Measurements from ENCODE around the gene ANKIB1. TPM values are rescaled to one million over a fixed set of nuclear protein-coding genes. Genes with fewer than 3 reads are reported as not detected.

ANKIB1 gene
- total RNA-seq, 4 donors from 2014 or later: 34.1 to 66.1 (median 58.2) TPM

GRCh38 chr7:92268921-92269320, 23.1 kb downstream of the ANKIB1 start:
- H3K9me3 ChIP-seq: no peaks in the 10 kb centered on the region
- TF ChIP-seq POLR2AphosphoS5 (IDR thresholded peaks at IDR 0.05): no peak
- no peak for TF ChIP-seq POLR2A (IDR thresholded peaks at IDR 0.05)
- no peak for TF ChIP-seq EP300 (IDR thresholded peaks at IDR 0.05)
- TF ChIP-seq CTCF (IDR thresholded peaks at IDR 0.05): no peak
- DNase-seq (ENCODE audit: low spot score in 2 of 2): no peak
- no peaks in the 10 kb centered on the region for H3K27me3 ChIP-seq
- 100% methylated on average over 1 of the region's 1 CpG for WGBS
- no peaks in the 10 kb centered on the region for H3K36me3 ChIP-seq
- H3K27ac ChIP-seq: no peak overlapping the region
- no peak overlapping the region for H3K4me3 ChIP-seq
- H3K4me1 ChIP-seq: no peaks in the 10 kb centered on the region

- no peaks in the 10 kb centered on the region for H3K27me3 ChIP-seq
- no peaks in the 10 kb centered on the region for H3K36me3 ChIP-seq
- 92% methylated on average over 4 of the region's 4 CpGs for WGBS
Measured at GRCh38 chr7:92275327-92275726, 29.6 kb downstream of the ANKIB1 start.

GRCh38 chr7:92276460-92276864, 30.7 kb downstream of the ANKIB1 start:
- 82% methylated on average over 2 of the region's 2 CpGs for WGBS
- H3K4me1 ChIP-seq: peaks cover 14% of the 10 kb centered on the region
- H3K36me3 ChIP-seq: no peaks in the 10 kb centered on the region
- H3K27me3 ChIP-seq: no peaks in the 10 kb centered on the region
- no peaks in the 10 kb centered on the region for H3K9me3 ChIP-seq
- DNase-seq (ENCODE audit: low spot score in 2 of 2): no peak
- TF ChIP-seq POLR2A (IDR thresholded peaks at IDR 0.05): no peak
- TF ChIP-seq POLR2AphosphoS5 (IDR thresholded peaks at IDR 0.05): no peak
- TF ChIP-seq CTCF (IDR thresholded peaks at IDR 0.05): no peak
- no peak overlapping the region for H3K27ac ChIP-seq
- no peak overlapping the region for H3K4me3 ChIP-seq

More at GRCh38 chr7:92275327-92275726, 29.6 kb downstream of the ANKIB1 start:
- Histone ChIP-seq H3K4me3 (no peak overlapping the region), H3K4me1 (peaks cover 14% of the 10 kb centered on the region), H3K9me3 (no peaks in the 10 kb centered on the region), H3K27ac (no peak overlapping the region)
- TF ChIP-seq EP300 (IDR thresholded peaks at IDR 0.05) (no peak), CTCF (IDR thresholded peaks at IDR 0.05) (no peak)
- DNase-seq (ENCODE audit: low spot score in 2 of 2): no peak

GRCh38 chr7:92279396-92280031, 33.7 kb downstream of the ANKIB1 start:
- H3K4me1 ChIP-seq: peaks cover 14% of the 10 kb centered on the region
- no peaks in the 10 kb centered on the region for H3K36me3 ChIP-seq
- no peak overlapping the region for H3K4me3 ChIP-seq
- H3K9me3 ChIP-seq: no peaks in the 10 kb centered on the region
- no peak for TF ChIP-seq EP300 (IDR thresholded peaks at IDR 0.05)
- TF ChIP-seq POLR2A (IDR thresholded peaks at IDR 0.05): no peak
- TF ChIP-seq POLR2AphosphoS5 (IDR thresholded peaks at IDR 0.05): no peak
- no peak for TF ChIP-seq CTCF (IDR thresholded peaks at IDR 0.05)
- no peaks in the 10 kb centered on the region for H3K27me3 ChIP-seq
- WGBS: 29% methylated on average over 2 of the region's 2 CpGs
- H3K27ac ChIP-seq: no peak overlapping the region
- DNase-seq (ENCODE audit: low spot score in 2 of 2): no peak

GRCh38 chr7:92281031-92281430, 35.3 kb downstream of the ANKIB1 start:
- Histone ChIP-seq H3K36me3 (no peaks in the 10 kb centered on the region), H3K4me3 (no peak overlapping the region), H3K27me3 (no peaks in the 10 kb centered on the region), H3K4me1 (peaks cover 14% of the 10 kb centered on the region), H3K27ac (no peak overlapping the region), H3K9me3 (no peaks in the 10 kb centered on the region)
- TF ChIP-seq EP300 (IDR thresholded peaks at IDR 0.05) (no peak), POLR2AphosphoS5 (IDR thresholded peaks at IDR 0.05) (no peak), CTCF (IDR thresholded peaks at IDR 0.05) (no peak), POLR2A (IDR thresholded peaks at IDR 0.05) (no peak)
- 98% methylated on average over 2 of the region's 2 CpGs for WGBS
- no peak for DNase-seq (ENCODE audit: low spot score in 2 of 2)

All from suprapubic skin (tissue), 4 donors.